ENCODE measurements around the gene FBXL3.
A peak's percentile ranks its signal among the peaks of the same experiment; 100 is the strongest.

Gene FBXL3, protein sequence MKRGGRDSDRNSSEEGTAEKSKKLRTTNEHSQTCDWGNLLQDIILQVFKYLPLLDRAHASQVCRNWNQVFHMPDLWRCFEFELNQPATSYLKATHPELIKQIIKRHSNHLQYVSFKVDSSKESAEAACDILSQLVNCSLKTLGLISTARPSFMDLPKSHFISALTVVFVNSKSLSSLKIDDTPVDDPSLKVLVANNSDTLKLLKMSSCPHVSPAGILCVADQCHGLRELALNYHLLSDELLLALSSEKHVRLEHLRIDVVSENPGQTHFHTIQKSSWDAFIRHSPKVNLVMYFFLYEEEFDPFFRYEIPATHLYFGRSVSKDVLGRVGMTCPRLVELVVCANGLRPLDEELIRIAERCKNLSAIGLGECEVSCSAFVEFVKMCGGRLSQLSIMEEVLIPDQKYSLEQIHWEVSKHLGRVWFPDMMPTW
- long read RNA-seq, donor 1, transcript FBXL3-201 (5 exons, 3,503 nt), result major isoform, 19 of 19 reads
- long read RNA-seq, donor 1, partial matches to known transcripts, result 0 of 19 reads
- long read RNA-seq, donor 1, other reads (novel, unspliced or antisense), result 0 of 19 reads
- long read RNA-seq, donor 2, transcript FBXL3-201 (5 exons, 3,503 nt), result major isoform, 5 of 31 reads
- long read RNA-seq, donor 2, partial matches to known transcripts, result 26 of 31 reads
- long read RNA-seq, donor 2, other reads (novel, unspliced or antisense), result 0 of 31 reads
- long read RNA-seq, donor 3, partial matches to known transcripts, result 0 of 3 reads
- long read RNA-seq, donor 3, other reads (novel, unspliced or antisense), result 0 of 3 reads
- long read RNA-seq, donor 4, transcript FBXL3-201 (5 exons, 3,503 nt), result major isoform, 11 of 18 reads
- long read RNA-seq, donor 4, partial matches to known transcripts, result 5 of 18 reads
- long read RNA-seq, donor 4, other reads (novel, unspliced or antisense), result 0 of 18 reads
- long read RNA-seq, donor 5, transcript FBXL3-201 (5 exons, 3,503 nt), result major isoform, 22 of 22 reads
- long read RNA-seq, donor 5, partial matches to known transcripts, result 0 of 22 reads
- long read RNA-seq, donor 5, other reads (novel, unspliced or antisense), result 0 of 22 reads
- long read RNA-seq, donor 6, transcript FBXL3-201 (5 exons, 3,503 nt), result major isoform, 10 of 10 reads
- long read RNA-seq, donor 6, partial matches to known transcripts, result 0 of 10 reads
- long read RNA-seq, donor 6, other reads (novel, unspliced or antisense), result 0 of 10 reads
- long read RNA-seq, donor 7, transcript FBXL3-201 (5 exons, 3,503 nt), result major isoform, 19 of 28 reads
- long read RNA-seq, donor 7, partial matches to known transcripts, result 0 of 28 reads
- long read RNA-seq, donor 7, other reads (novel, unspliced or antisense), result 8 of 28 reads
- long read RNA-seq, donor 8, transcript FBXL3-201 (5 exons, 3,503 nt), result major isoform, 14 of 58 reads
- long read RNA-seq, donor 8, partial matches to known transcripts, result 17 of 58 reads
- long read RNA-seq, donor 8, other reads (novel, unspliced or antisense), result 27 of 58 reads

DNA sequence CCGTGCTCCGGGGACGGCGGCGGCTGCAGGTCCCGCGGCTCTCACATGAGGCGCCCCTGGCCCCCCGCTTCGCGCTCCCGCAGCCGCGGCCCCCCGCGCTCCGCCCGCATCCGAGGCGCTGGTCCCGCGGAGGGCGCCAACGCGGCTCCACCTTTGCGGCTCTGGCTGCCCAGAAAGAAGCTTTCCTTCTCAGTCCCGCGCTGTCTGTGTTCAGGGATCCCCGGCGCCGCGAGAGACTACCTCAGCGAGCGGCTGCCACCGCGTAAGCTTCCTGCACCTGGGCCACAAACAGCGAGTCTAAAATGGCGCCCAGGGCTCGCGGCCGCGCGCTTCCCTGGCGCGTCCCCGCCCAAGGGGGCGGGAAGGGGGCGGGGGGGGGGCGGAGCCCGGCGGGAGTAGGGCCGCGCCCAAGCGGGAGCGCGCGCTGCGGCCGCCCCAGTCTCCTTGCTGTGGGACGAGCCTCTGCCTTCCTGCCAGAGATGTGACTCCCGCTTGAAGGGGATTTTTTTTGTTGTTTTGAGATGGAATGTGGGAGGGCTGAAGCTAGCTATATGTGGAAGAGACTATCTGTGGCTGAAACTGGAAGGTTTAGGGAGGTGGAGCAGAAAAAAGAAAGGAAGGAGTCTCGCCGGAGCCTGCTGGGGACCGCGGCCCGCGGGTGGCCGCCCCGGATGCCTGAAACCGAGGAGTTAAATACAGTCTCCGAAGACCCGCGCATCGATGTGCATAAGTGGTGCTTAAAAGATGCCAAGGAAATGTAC, at the start of gene FBXL3:
TSS of gene FBXL3 (minus strand) at position 299 of the 761 bp plus-strand sequence. CDS start 5,299 bp downstream, outside the sequence.
- peak; percentile 96 for DNase-seq

DNA sequence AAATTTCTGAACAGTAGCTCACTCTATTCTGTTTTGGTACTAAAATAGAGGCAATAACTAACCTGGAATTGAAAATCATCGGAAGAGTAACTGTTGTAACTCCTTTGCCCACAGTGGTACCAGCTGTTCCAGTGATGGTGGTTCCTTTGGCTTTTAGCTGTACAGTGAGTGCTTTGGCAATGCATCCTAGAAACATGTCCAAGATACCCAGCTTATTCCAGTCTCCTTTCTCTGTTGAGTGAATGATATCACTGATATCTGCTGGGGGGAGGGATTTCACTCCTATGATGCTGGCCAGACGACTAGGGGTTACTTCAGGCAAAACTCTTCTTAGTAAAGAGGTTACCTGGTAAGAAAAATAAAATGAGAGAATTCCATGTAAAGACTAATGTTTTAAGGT, 40.6 kb upstream of the FBXL3 start:
- no peak for DNase-seq

GRCh38 chr13:77065461-77066147, 38.6 kb upstream of the FBXL3 start:
- no peak for DNase-seq

GRCh38 chr13:77062097-77062496, 35.1 kb upstream of the FBXL3 start:
- DNase-seq, result no peak

- DNase-seq, result no peak
Observed at GRCh38 chr13:77061362-77061761, 34.4 kb upstream of the FBXL3 start.

GRCh38 chr13:77056886-77057285, 29.9 kb upstream of the FBXL3 start:
- no peak for DNase-seq

GRCh38 chr13:77056382-77056781, 29.4 kb upstream of the FBXL3 start:
- DNase-seq, result no peak

GRCh38 chr13:77055158-77055557, 28.2 kb upstream of the FBXL3 start:
- DNase-seq, result no peak

- no peak for DNase-seq
Observed at GRCh38 chr13:77053192-77053591, 26.2 kb upstream of the FBXL3 start.

- DNase-seq, result no peak
Observed at GRCh38 chr13:77048681-77049080, 21.7 kb upstream of the FBXL3 start.

DNA sequence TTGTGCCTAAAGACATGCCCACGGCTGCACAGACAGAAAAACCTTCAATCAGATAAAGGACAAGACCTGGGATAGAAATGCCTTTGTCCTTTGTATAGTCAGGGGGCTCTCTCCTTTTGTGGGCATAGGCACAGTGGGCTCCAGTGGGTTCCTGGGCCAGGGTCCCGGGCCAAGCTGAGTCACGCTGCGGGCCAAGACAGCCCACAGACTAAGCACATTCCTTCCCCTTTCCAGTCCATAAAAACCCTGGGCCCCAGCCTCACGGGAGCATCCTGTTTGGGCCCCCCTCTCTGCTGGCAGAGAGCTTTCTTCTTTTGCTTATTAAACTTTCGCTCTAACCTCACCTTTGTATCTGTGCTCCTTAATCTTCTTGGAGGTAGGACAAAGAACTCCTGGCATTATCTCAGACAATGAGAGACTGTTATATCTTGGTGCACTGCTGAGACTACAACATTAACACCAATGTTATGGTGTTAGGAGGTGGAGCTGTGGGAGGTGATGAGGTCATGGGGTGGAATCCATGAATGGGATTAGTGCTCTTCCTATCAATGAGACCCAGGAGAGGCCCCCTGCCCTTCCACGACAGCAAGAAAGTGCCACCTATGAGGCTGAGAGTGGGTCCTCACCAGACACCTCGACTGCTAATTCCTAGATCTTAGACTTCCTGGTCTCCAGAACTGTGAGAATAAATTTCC, 20.8 kb upstream of the FBXL3 start:
- no peak for DNase-seq

GRCh38 chr13:77042566-77043177, 15.7 kb upstream of the FBXL3 start:
- no peak for DNase-seq

GRCh38 chr13:77040835-77041234, 13.9 kb upstream of the FBXL3 start:
- no peak for DNase-seq

- no peak for DNase-seq
Observed at GRCh38 chr13:77040076-77040475, 13.1 kb upstream of the FBXL3 start.

DNA sequence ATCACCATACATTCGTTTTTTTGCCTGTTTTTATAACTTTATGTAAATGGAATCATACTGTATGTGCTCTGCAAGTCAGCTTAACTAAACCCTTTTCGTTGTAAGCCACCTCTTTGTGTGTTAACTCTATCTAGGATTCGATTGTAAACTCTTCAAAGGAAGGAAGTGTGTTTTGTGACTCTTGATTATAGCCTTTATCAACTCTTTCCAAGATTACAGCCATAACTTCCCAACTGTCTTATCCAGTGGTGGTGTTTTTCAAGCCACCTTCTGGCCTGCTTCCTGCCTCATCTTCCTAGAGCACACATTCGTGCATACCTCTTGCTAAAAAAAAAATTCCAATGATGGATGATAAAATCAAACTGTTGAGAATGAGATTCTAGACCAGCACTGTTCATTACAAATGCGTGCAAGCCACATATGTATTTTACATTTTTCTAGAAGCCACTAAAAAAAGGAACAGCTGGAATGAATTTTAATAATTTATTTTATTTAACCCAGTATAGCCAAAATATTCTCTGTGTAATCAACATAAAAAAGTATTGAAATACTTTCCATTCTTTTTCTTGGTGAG, 12.0 kb upstream of the FBXL3 start:
- no peak for DNase-seq

GRCh38 chr13:77036279-77036678, 9.3 kb upstream of the FBXL3 start:
- no peak for DNase-seq

DNA sequence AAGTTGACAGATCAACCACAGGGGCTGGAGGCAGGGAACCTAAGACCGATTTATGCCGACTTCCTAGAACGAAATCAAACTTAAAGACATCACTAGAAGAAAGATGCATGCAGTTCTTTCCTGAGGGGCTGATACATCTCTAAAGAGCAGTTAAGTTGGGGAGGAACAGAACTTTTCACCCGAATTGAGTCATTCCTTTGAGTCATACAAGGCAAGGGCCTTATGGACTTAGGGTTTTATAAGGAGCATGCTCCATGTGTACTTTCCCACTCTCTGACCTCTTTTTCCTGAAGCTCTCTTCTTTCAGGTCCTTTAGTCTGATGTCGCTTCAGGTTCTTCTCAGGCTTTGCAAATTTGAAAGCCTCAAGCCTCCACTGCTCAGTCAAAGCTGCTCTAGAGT, 7.9 kb upstream of the FBXL3 start:
- DNase-seq, result no peak

DNA sequence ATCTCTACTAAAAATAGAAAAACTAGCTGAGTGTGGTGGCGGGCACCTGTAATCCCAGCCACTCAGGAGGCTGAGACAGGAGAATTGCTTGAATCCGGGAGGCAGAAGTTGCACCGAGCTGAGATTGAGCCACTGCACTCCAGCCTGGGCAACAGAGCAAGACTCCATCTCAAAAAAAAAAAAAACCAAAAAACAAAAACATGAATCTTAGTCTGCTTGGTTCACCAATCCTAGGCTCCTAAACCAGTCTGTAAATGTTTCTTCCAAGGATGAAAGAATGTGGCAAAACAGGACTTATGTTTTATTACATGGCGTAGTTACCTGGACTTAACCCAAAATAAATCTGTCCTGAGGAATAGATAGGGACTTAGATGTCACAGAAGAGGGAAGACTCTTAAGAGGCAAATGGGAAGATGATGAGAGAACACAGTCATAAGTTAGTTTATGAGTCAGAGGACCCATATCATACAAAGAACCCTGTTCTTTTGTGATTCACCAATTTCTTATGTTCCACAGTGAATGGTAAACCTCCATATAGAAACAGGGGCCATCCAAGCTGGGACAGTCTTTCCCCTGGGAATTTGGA, 6.9 kb upstream of the FBXL3 start:
- DNase-seq, result no peak
